PFSK-1 (cell line): ENCODE data around the gene TSPAN18.

ENCODE experiments used
- TAF1 ChIP-seq: IDR thresholded peaks from 2 replicates; pipeline ENCODE4 v1.6.1; 2012; ENCODE audit warnings: low read length, control low read depth, borderline replicate concordance; ENCODE audit not compliant: insufficient read depth
- TF ChIP-seq, protein P1 (sequence below), 2 experiments: IDR thresholded peaks; 2 replicates each; pipeline versions ENCODE4 v1.6.1 to v1.8.0; 2011 to 2012; ENCODE audit warnings: low read depth in 2 of 2, low read length in 2 of 2, control low read depth in 1 of 2, inconsistent platforms in 1 of 2, mild to moderate bottlenecking in 1 of 2, moderate library complexity in 1 of 2; ENCODE audit not compliant: insufficient read depth in 1 of 2

DNA sequence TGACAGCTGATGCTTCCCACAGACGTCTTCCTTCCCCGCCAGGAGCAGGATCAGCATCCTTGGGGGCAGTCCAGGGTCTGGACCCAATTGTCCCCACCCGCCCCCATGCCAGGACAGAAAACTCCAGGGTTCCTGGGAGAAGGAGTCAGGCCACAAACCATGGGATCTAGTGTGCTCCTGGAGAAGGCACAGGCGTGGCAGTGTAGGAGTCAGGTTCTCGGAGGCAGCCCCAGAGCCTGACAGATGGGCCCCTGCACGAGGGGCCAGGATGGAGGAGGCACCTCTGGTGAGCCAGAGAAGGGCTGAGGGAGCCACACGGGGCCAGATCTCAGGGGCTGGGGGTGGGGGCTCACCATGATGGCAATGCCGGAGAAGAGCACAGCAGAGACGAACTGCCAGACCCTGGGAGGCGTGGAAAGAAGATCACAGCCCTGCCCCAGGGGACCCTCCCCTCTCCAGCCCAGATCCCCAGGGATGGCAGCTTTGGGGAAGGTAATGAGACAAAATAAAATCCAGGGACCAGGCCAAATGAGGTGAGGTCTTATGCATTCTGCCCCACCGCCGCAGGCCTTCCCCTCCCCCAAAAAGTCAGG is 210.3 kb downstream of the TSPAN18 start:
- TF ChIP-seq, protein P1, sequence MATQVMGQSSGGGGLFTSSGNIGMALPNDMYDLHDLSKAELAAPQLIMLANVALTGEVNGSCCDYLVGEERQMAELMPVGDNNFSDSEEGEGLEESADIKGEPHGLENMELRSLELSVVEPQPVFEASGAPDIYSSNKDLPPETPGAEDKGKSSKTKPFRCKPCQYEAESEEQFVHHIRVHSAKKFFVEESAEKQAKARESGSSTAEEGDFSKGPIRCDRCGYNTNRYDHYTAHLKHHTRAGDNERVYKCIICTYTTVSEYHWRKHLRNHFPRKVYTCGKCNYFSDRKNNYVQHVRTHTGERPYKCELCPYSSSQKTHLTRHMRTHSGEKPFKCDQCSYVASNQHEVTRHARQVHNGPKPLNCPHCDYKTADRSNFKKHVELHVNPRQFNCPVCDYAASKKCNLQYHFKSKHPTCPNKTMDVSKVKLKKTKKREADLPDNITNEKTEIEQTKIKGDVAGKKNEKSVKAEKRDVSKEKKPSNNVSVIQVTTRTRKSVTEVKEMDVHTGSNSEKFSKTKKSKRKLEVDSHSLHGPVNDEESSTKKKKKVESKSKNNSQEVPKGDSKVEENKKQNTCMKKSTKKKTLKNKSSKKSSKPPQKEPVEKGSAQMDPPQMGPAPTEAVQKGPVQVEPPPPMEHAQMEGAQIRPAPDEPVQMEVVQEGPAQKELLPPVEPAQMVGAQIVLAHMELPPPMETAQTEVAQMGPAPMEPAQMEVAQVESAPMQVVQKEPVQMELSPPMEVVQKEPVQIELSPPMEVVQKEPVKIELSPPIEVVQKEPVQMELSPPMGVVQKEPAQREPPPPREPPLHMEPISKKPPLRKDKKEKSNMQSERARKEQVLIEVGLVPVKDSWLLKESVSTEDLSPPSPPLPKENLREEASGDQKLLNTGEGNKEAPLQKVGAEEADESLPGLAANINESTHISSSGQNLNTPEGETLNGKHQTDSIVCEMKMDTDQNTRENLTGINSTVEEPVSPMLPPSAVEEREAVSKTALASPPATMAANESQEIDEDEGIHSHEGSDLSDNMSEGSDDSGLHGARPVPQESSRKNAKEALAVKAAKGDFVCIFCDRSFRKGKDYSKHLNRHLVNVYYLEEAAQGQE (IDR thresholded peaks at IDR 0.05; ENCODE audit: insufficient read depth in 1 of 2, low read depth in 2 of 2, low read length in 2 of 2) = no peak
- no peak for TF ChIP-seq TAF1
